A673 (cell line): ENCODE results near the gene ZNF57. TPM values are rescaled to one million over a fixed set of nuclear protein-coding genes. Genes with fewer than 3 reads are reported as not detected.

Experiments
- BruUV-seq: library from RNA; stranded (reverse); fragments of 400-500 nt; replicated peaks from 2 replicates; lab custom pipeline; 2021; lab: Mats Ljungman, UMichigan
- CTCF ChIA-PET: fragments of 300-600 bp; sonication (Branson Sonifier 250); formaldehyde crosslinking; loops from one replicate; lab custom pipeline; 2022; ENCODE audit warnings: antibody characterized with exemption; lab: Charles Lee
- POLR2A ChIA-PET: fragments of 300-600 bp; sonication (Branson Sonifier 250); formaldehyde crosslinking; loops from one replicate; lab custom pipeline; 2022; ENCODE audit warnings: antibody characterized with exemption; ENCODE audit not compliant: low non-redundant PET; lab: Charles Lee
- DNase-seq: peaks from one replicate; pipeline ENCODE4 v3.0.0-alpha.2; 2015; ENCODE audit warnings: low spot score
- H3K27ac ChIP-seq: fragments of 200-600 bp; sonication (generic); 2 replicates; pipeline ENCODE4 v1.5.1; 2016; ENCODE audit warnings: mixed run types, low read depth, mild to moderate bottlenecking, mixed read lengths, antibody characterized with exemption, low read length; ENCODE audit not compliant: poor library complexity, severe bottlenecking
- H3K27me3 ChIP-seq: fragments of 200-600 bp; sonication (generic); replicated peaks from 2 replicates; pipeline ENCODE4 v1.6.1; 2017; ENCODE audit warnings: mixed run types, low read depth, mild to moderate bottlenecking, mixed read lengths, antibody characterized with exemption, low read length; ENCODE audit not compliant: insufficient read depth, poor library complexity
- H3K36me3 ChIP-seq: fragments of 200-600 bp; sonication (generic); 2 replicates; pipeline ENCODE4 v1.6.1; 2016; ENCODE audit warnings: mixed run types, mild to moderate bottlenecking, mixed read lengths, antibody characterized with exemption, low read length; ENCODE audit not compliant: insufficient read depth, poor library complexity, severe bottlenecking
- H3K4me1 ChIP-seq: fragments of 200-600 bp; sonication (generic); 2 replicates; pipeline ENCODE4 v1.6.1; 2017; ENCODE audit warnings: mixed run types, mild to moderate bottlenecking, mixed read lengths, antibody characterized with exemption, low read length; ENCODE audit not compliant: insufficient read depth, poor library complexity, severe bottlenecking
- H3K4me3 ChIP-seq: fragments of 200-600 bp; sonication (generic); 2 replicates; pipeline ENCODE4 v1.5.1; 2016; ENCODE audit warnings: low read depth, mixed run types, mild to moderate bottlenecking, mixed read lengths, low read length; ENCODE audit not compliant: poor library complexity, severe bottlenecking
- H3K9me3 ChIP-seq: fragments of 200-600 bp; sonication (generic); 2 replicates; pipeline ENCODE4 v1.6.1; 2016; ENCODE audit warnings: mixed run types, low read depth, mild to moderate bottlenecking, mixed read lengths, antibody characterized with exemption, low read length; ENCODE audit not compliant: poor library complexity, severe bottlenecking
- EZH2 ChIP-seq: fragments of 200-600 bp; sonication (generic); IDR thresholded peaks from 2 replicates; pipeline ENCODE4 v1.6.1; 2017; ENCODE audit warnings: borderline replicate concordance, low read depth, mild to moderate bottlenecking, mixed read lengths, antibody characterized with exemption, low read length; ENCODE audit not compliant: poor library complexity, severe bottlenecking
- intact Hi-C: fragments of 100-400 bp; cut with micrococcal nuclease; formaldehyde crosslinking; loops from one replicate; pipeline ENCODE4 v1.10.0; 2022; ENCODE audit not compliant: unreplicated experiment
- total RNA-seq: library from RNA; stranded (reverse); gene quantifications from 2 replicates; pipeline ENCODE4 v1.2.3, GENCODE V29; 2021
- TF ChIP-seq, protein P1 (sequence below): fragments of 300-800, 200-600 bp; sonication (generic); conservative IDR thresholded peaks from 2 replicates; pipeline ENCODE4 v1.5.1; 2017; ENCODE audit warnings: low read depth, mild to moderate bottlenecking, antibody characterized with exemption, low read length, moderate library complexity, mixed read lengths

ZNF57 gene
- total RNA-seq, 1 experiment from 2014 or later: 5.1 TPM

DNA sequence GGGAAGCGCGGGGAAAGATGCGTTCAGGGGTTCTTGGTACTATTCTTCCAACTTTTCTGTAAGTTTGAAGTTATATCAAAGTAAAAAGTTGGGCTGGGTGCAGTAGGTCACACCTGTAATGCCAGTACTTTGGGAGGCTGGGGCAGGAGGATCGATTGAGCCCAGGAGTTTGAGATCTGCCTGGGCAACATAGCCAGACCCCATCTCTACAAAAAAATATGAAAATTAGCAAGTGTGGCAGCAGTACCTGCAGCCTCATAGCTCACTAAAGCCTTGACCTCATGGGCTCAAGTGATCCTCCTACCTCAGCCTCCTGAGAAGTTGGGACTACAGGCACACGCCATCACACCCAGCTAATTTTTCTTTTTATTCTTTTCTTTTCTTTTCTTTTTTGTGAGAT is 56.4 kb downstream of the ZNF57 start:
- ChIA-PET CTCF (no interaction called here), POLR2A (no interaction called here)
- Histone ChIP-seq H3K36me3 (no peaks in the 10 kb centered on the region), H3K9me3 (no peaks in the 10 kb centered on the region), H3K27ac (no peak overlapping the region), H3K4me1 (no peaks in the 10 kb centered on the region), H3K4me3 (no peak overlapping the region), H3K27me3 (no peaks in the 10 kb centered on the region)
- no peak for TF ChIP-seq EZH2
- TF ChIP-seq, protein P1, sequence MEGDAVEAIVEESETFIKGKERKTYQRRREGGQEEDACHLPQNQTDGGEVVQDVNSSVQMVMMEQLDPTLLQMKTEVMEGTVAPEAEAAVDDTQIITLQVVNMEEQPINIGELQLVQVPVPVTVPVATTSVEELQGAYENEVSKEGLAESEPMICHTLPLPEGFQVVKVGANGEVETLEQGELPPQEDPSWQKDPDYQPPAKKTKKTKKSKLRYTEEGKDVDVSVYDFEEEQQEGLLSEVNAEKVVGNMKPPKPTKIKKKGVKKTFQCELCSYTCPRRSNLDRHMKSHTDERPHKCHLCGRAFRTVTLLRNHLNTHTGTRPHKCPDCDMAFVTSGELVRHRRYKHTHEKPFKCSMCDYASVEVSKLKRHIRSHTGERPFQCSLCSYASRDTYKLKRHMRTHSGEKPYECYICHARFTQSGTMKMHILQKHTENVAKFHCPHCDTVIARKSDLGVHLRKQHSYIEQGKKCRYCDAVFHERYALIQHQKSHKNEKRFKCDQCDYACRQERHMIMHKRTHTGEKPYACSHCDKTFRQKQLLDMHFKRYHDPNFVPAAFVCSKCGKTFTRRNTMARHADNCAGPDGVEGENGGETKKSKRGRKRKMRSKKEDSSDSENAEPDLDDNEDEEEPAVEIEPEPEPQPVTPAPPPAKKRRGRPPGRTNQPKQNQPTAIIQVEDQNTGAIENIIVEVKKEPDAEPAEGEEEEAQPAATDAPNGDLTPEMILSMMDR: no peak
- DNase-seq: no peak
- no TSS peak for BruUV-seq
- intact Hi-C loops: loop anchor here (10.0 kb wide), 1 partner anchor 312 kb away; no protein-coding TSS in a partner anchor

DNA sequence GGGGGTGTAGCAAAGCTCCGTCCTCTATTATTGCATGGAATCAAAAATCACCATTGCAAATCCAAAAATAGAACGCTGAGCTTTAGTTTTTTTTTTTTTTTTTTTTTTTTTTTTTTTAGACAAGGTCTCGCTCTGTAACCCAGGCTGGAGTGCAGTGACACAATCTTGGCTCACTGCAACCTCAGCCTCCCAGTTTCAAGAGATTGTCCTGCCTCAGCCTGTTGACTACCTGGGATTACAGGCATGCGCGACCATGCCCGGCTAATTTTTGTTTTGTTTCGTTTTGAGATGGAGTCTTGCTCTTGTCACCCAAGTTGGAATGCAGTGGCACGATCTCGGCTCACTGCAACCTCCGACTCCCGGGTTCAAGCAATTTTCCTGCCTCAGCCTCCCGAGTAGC is 59.4 kb downstream of the ZNF57 start:
- DNase-seq: no peak
- BruUV-seq: no TSS peak
- CTCF ChIA-PET: no interaction called here
- Histone ChIP-seq H3K27me3 (no peaks in the 10 kb centered on the region), H3K4me3 (no peak overlapping the region), H3K36me3 (no peaks in the 10 kb centered on the region), H3K9me3 (no peaks in the 10 kb centered on the region), H3K4me1 (no peaks in the 10 kb centered on the region), H3K27ac (no peak overlapping the region)
- intact Hi-C loops: no loop called here
- TF ChIP-seq, protein P1: no peak
- no peak for TF ChIP-seq EZH2
- POLR2A ChIA-PET: no interaction called here

DNA sequence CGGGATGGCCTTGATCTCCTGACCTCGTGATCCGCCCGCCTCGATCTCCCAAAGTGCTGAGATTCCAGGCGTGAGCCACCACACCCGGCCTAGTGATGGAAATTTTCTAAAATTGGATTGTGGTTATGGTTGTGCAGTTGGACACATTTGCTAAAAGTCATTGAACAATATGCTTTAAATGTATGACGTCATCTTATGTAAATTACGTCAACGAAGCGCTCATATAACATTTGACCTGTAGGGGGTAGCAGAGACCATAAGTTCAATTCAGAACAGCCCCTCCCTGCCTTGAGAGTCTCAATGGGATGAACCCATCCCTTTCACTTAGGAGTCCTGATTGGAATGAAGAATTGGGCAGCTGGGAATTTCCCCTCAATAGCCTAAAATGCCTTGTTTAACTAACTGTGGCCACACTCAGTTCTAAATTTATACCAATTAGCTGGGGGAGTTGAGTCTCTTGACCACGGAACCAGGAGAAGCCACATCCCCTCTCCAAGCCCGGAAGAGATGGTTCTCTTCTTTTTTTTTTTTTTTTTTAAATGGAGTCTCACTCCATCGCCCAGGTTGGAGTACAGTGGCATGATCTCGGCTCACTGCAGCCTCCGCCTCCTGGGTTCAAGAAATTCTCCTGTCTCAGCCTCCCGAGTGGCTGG is 61.4 kb downstream of the ZNF57 start:
- intact Hi-C loops: loop anchor here (1.0 kb wide), 2 partner anchors 146 to 164 kb away; no protein-coding TSS in a partner anchor
- no TSS peak for BruUV-seq
- Histone ChIP-seq H3K27me3 (no peaks in the 10 kb centered on the region), H3K36me3 (no peaks in the 10 kb centered on the region), H3K4me1 (no peaks in the 10 kb centered on the region), H3K27ac (no peak overlapping the region), H3K4me3 (no peak overlapping the region), H3K9me3 (no peaks in the 10 kb centered on the region)
- ChIA-PET CTCF (interaction anchor here (1.1 to 2.0 kb wide), 3 partner anchors 12 to 147 kb away, joined by 4 to 11 read pairs (median 6); no protein-coding TSS in a partner anchor), POLR2A (no interaction called here)
- DNase-seq: peak; percentile 87
- TF ChIP-seq EZH2: no peak
- TF ChIP-seq, protein P1: peak; percentile 80
